Kidney capillary endothelial cell (primary cell): ENCODE measurements around the gene SCT.

ENCODE experiments used
- DNase-seq: peaks from one replicate; pipeline ENCODE4 v3.0.0-alpha.2; 2018; ENCODE audit warnings: low spot score

The SCT gene

DNA sequence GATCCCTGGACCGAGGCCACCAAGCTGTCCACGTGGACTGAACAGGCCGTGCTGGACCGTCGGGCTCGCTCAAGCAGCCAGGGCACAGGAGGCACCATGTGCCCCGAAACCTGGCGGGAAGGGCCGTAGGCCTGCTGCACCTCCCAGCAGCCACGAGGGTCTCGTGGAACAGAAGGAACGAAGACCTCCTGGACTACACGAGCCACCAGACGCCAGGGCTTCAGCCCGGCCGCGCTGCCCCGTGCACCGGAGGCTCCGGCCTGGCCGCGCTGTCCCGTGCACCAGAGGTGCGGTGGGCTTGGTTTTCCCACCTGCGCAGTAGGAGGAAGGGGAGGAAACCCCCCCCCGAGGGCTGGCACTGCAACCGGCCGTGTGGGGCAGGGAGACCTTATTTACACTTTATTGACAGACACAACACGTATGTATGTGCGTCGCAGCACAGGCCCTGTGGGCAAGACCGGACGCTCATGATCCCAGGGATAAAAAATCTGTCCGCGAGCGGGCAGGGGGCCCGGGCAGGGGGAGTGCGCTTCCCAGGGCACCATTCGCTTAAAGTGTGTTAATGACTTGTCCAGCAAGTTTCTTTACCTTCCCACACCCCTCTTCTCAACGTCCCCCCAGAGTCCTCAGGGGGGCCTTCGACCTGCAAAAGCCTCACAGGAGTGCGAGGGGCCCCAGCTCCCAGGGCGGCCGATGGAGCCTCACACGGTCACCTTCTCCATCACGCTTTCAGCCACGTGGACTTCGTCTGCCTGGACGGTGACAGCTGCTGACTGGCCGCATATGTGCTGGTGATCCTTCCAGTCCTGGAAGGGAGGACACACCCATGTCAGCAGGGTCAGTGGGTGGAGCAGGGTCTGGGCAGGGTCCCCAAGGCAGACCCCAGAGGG lies 17.1 kb upstream of the SCT start:
- no peak for DNase-seq

DNA sequence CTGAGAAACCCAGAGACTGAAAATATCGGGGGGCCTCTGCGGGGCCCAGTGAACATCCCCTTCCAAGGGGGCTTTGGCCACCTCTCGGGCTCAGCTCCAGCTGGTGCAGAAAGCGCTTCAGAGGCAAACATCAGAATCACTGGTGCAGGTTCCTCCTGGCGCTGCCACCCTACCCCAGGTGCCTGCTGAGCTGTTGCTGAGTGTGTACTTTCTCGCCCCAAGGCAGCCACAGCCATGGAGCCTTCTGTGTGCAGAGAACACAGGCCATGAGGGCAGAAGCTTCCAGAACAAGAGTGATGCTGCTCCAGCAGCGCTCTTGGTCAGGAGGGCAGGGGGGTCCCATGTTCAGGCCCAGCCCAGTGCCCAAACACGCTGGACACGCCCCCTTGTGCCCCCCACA lies 16.4 kb upstream of the SCT start:
- DNase-seq = no peak

- no peak for DNase-seq
These were observed 14.9 kb upstream of the SCT start for GRCh38 chr11:641806-642370.

- DNase-seq = no peak
These were observed 13.2 kb upstream of the SCT start for GRCh38 chr11:640021-640706.

GRCh38 chr11:639332-639955 lies 12.5 kb upstream of the SCT start:
- no peak for DNase-seq

DNA sequence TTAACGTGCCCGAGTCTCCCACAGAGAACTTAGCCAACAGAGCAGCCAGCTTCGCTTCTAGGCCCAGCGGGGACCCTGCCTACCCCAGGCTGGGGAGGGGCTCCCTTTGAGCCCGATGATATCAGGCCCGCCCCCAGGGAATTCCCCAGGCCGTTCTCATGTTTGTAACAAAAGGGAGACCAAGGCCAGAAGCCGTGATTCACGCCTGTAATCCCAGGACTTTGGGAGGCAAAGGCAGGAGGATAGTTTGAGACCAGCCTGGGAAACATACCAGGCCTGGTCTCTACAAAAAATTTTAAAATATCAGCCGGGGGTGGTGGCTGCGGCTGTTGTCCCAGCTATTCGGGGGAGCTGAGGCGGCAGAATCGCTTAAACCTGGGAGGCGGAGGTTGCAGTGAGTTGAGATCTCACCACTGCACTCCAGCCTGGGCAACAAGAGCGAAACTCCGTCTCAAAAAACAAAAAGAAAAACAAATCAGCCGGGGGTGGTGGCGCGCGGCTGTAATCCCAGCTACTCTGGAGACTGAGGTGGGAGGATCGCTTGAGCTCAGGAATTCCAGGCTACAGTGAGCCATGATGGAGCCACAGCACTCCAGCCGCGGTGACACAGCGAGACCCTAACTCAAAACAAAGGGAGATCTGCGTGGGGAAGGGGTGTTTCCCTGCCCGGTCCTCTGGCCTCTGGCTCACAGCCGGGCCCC lies 11.8 kb upstream of the SCT start:
- no peak for DNase-seq

- DNase-seq = no peak
These were observed 10.9 kb upstream of the SCT start for GRCh38 chr11:637593-638521.

GRCh38 chr11:637333-637592 lies 10.3 kb upstream of the SCT start:
- no peak for DNase-seq

DNA sequence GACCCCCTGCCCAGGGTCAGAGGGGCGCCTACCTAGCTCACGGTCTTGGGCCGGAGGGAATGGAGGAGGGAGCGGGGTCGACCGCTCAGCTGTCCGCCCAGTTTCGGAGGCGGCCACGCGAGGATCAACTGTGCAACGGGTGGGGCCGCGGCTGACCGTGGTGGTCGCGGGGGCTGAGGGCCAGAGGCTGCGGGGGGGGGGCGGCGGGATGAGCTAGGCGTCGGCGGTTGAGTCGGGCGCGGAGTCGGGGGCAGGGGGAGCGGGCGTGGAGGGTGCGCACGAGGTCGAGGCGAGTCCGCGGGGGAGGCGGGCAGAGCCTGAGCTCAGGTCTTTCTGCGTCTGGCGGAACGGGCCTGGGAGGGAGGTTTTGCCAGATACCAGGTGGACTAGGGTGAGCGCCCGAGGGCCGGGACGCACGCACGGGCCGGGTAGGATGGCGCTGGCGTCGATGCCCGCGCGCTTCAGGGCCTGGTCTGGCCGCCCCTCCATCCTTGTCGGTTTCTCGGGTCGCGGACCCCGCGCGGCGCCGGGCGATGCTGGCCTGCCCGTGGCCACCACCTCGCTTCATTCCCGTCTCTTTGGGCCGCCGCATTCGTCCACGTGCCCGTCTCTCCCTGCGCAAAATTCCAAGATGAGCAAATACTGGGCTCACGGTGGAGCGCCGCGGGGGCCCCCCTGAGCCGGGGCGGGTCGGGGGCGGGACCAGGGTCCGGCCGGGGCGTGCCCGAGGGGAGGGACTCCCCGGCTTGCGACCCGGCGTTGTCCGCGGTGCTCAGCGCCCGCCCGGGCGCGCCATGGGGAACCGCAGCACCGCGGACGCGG lies 9.7 kb upstream of the SCT start, which contains the start of gene DRD4:
Gene DRD4, plus strand, starts transcription at position 759 of the 822 bp plus-strand sequence. Its CDS starts 36 bp downstream, at position 795.
- DNase-seq = no peak

- no peak for DNase-seq
These were observed 9.0 kb upstream of the SCT start for GRCh38 chr11:635945-636510.

DNA sequence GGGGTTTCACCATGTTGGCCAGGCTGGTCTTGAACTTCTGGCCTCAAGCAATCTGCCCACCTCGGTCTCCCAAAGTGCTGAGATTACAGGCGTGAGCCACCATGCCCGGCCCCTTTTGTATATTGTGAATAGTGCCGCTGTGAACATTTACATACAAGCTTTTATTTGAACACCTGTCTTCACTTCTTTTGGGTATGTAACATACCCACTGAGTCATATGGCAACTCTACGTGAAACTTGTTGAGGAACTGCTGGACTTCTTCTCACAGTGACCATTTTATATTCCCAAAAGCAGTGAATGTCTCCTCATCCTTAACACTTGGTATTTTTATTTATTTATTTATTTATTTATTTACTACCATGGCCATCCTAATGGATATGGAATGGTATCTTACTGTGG lies 3.9 kb upstream of the SCT start:
- DNase-seq = no peak

DNA sequence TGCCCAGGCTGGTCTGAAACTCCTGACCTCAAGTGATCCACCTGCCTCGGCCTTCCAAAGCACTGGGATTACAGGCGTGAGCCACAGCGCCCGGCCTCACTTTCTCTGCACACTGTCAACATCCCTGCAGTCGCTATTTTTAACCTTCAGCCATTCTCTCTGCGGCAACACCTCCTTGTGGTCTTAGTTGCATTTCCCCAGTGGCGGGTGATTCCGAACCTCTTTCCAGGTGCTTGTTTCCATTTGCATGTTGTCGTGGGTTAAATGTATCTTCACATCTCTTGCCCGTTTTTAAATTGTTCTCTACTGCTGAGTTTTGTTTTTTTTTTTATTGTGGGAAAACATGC lies 2.2 kb upstream of the SCT start:
- no peak for DNase-seq

- no peak for DNase-seq
These were observed 1.1 kb upstream of the SCT start for GRCh38 chr11:628056-628455.

GRCh38 chr11:627308-627576 lies 261 bp upstream of the SCT start:
- no peak for DNase-seq

- DNase-seq = no peak
These were observed 1.2 kb downstream of the SCT start for GRCh38 chr11:625636-626268.

DNA sequence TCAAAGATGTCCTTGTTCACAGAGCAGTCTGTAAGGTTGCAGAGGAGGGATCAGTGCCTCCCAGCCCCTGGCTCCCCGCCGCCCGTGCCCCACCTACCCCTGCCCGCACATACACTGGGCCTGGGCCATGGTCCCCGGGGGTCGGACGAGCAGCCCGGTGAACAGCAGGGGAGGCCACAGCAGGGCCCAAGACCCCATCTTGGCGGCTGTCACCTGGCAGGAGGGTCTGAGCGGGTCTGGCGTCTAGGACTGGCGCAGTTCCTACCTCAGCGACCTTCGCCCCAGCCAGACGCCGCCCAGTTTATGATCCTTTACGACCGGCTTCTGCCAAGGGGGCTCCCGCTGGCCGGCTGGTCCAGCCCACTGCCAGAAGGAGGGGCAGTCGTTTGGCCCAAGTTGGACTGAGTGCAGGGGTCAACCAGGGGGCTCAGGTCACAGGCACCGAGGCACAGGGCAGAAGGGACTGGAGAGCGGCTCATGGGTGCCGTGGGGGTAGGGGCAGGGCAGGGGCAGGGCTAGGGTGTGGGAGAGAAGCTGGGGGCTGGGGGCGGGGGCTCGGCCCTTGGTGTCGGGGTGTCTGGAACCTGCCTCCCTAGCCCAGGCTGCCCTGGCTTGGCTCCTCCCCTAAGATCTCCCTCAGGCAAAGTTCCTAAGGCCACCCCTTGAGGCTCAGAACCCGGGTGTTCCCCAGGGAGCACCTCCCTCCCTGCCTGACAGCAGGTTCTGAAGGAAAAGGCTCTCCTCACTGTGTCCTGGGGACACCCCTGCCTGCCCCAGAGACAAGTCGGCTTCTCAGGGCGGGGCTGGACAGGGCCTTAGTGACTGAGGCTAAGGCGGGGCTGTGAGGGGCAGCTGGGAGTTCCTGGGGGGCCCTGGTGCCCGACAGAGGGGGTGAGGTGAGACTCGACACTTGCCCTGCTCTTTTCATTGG lies 2.0 kb downstream of the SCT start, which contains the start of gene CDHR5:
Gene CDHR5, minus strand, starts transcription at position 251 of the 931 bp plus-strand sequence. Its CDS starts 53 bp downstream, at position 198.
- no peak for DNase-seq

DNA sequence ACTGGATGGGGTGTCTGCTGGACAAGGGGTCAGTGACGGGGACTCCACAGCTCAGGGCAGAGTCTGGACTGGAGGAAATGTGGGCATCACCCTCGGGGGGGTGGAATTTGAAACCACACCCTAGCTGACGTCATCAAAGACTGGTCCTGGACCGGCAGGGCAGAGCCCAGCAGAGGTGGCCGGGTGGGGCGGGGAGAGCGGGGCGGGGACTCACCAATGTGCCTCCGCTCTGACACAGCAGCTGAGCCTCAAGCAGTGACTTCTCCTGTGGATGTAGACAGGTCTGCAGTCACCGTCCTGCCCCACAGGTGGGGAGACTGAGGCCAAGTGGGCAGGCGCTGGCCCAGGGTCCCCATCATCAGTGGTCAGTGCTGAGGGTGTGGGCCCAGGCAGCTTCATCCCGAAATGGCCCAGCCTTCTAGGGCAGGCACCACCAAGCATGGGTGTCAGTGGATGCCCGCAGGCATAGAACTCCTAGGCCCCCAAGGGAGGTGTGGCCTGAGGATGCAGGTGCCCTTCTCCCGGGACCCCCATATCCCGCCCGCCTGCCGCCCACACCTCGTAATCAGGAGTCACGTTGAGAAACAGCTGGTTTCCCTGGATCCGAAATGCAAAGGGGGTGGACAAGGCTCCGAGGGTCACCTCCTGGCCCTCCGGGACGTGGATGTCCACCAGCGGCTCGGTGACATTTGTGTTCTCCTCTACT lies 2.8 kb downstream of the SCT start:
- no peak for DNase-seq

GRCh38 chr11:623349-623869 lies 3.6 kb downstream of the SCT start:
- no peak for DNase-seq
